H1 (cell line): ENCODE results near the gene TRAF3IP1. TPM values are rescaled to one million over a fixed set of nuclear protein-coding genes. Genes with fewer than 3 reads are reported as not detected.
A peak's percentile ranks its signal among the peaks of the same experiment; 100 is the strongest.

Source experiments
- BACH1 ChIP-seq: IDR thresholded peaks from 2 replicates; pipeline ENCODE4 v1.6.1; 2012; ENCODE audit warnings: low read length, improper control_type of control experiment
- POLR2A ChIP-seq, 2 experiments: IDR thresholded peaks; 1 replicate in 1 of 2; 2 replicates in 1 of 2; pipeline ENCODE4 v1.6.1; 2011; ENCODE audit warnings: low read depth in 2 of 2, low read length in 2 of 2, mild to moderate bottlenecking in 2 of 2; ENCODE audit errors: control extremely low read depth in 1 of 2
- POU5F1 ChIP-seq: IDR thresholded peaks from 2 replicates; pipeline ENCODE4 v1.6.1; 2011; ENCODE audit warnings: low read depth, mild to moderate bottlenecking, low read length, moderate library complexity
- RBBP5 ChIP-seq: IDR thresholded peaks from 2 replicates; pipeline ENCODE4 v1.7.1; 2012; ENCODE audit warnings: low read depth, mild to moderate bottlenecking, inconsistent platforms, low read length, moderate library complexity, borderline replicate concordance
- SP2 ChIP-seq: IDR thresholded peaks from 2 replicates; pipeline ENCODE4 v1.6.1; 2012; ENCODE audit warnings: mild to moderate bottlenecking, low read length, inconsistent platforms
- polyA plus RNA-seq, 7 experiments: library from polyadenylated mRNA; depleted of rRNA in 3 of 7; stranded (reverse) in 5 of 7; unstranded in 2 of 7; fragments of >200 nt in 5 of 7; fragments of 200-250 nt in 2 of 7; gene quantifications; 1 replicate in 5 of 7; 2 replicates in 1 of 7; 4 replicates in 1 of 7; pipeline versions ENCODE4 v1.2.1 to v1.2.3, GENCODE V29; 2011 to 2013; ENCODE audit warnings: missing spikeins in 2 of 7, mixed read lengths in 2 of 7
- total RNA-seq: library from RNA; stranded (reverse); fragmentation: NEBNext Ultra II Directional; extraction: Animal tissue kit (Norgen Biotek cat#: 25700); gene quantifications from 2 replicates; pipeline ENCODE4 v1.2.1, GENCODE V29; 2021
- TF ChIP-seq, protein P1 (sequence below): fragments of 300-600 bp; sonication (generic); IDR thresholded peaks from 2 replicates; pipeline ENCODE4 v1.7.1; 2012; ENCODE audit warnings: low read length, moderate library complexity, mild to moderate bottlenecking, inconsistent platforms; ENCODE audit not compliant: insufficient replicate concordance
- TF ChIP-seq, protein P2 (sequence below): IDR thresholded peaks from 2 replicates; pipeline ENCODE4 v1.6.1; 2012; ENCODE audit warnings: low read length, inconsistent platforms
- TF ChIP-seq, protein P3 (sequence below): IDR thresholded peaks from 2 replicates; pipeline ENCODE4 v1.6.1; 2011; ENCODE audit warnings: low read depth, mild to moderate bottlenecking, low read length; ENCODE audit not compliant: insufficient read depth

The TRAF3IP1 gene
- total and polyA plus RNA-seq, 2 of the 8 experiments (the other 6 are each of a cell fraction or from before 2014, with no cell fraction given) = 2.3 to 17.5 TPM

DNA sequence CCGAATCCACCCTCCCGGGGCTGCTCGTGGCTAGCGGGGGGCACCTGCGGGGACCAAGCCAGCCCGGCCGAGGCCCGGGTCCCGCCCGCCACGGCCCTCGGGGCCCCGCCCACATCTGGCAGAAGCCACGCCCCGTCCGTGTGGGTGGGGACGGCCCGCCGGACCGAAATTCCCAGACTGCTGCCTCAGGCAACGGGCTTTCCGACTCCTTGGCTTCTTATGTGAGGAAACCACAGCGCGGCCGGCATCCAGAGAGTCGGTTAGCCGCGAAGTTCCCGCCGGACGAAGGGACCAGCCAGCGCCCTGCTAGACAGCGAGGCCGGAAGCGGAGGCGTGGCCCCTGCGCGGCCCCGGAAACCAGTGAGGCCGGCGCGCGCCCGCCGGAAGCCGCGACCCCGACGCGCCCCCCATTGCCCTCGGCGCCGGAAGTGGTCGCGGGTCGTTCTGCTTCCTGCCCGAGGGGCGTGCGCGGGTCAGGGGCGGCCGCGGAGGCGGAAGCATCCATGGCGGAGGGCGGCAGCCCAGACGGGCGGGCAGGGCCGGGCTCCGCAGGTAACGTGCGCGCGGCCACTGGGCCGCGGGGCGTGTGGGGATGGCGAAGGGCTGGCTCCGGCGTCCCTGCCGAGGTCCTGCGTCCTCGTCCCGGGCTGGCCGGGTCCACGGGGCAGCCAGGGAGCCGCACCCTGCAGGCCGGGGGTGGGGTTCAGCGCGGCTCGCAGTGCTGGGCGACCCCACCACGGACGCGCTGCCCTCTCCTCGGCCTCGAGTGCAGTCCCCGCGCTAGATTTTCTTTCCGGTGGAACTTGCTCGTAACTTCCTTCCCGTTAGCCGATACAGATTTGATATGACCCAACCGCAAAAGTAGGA lies 106.5 kb downstream of the TRAF3IP1 start, which contains the start of gene ASB1 (continued):
- TF ChIP-seq, protein P1, sequence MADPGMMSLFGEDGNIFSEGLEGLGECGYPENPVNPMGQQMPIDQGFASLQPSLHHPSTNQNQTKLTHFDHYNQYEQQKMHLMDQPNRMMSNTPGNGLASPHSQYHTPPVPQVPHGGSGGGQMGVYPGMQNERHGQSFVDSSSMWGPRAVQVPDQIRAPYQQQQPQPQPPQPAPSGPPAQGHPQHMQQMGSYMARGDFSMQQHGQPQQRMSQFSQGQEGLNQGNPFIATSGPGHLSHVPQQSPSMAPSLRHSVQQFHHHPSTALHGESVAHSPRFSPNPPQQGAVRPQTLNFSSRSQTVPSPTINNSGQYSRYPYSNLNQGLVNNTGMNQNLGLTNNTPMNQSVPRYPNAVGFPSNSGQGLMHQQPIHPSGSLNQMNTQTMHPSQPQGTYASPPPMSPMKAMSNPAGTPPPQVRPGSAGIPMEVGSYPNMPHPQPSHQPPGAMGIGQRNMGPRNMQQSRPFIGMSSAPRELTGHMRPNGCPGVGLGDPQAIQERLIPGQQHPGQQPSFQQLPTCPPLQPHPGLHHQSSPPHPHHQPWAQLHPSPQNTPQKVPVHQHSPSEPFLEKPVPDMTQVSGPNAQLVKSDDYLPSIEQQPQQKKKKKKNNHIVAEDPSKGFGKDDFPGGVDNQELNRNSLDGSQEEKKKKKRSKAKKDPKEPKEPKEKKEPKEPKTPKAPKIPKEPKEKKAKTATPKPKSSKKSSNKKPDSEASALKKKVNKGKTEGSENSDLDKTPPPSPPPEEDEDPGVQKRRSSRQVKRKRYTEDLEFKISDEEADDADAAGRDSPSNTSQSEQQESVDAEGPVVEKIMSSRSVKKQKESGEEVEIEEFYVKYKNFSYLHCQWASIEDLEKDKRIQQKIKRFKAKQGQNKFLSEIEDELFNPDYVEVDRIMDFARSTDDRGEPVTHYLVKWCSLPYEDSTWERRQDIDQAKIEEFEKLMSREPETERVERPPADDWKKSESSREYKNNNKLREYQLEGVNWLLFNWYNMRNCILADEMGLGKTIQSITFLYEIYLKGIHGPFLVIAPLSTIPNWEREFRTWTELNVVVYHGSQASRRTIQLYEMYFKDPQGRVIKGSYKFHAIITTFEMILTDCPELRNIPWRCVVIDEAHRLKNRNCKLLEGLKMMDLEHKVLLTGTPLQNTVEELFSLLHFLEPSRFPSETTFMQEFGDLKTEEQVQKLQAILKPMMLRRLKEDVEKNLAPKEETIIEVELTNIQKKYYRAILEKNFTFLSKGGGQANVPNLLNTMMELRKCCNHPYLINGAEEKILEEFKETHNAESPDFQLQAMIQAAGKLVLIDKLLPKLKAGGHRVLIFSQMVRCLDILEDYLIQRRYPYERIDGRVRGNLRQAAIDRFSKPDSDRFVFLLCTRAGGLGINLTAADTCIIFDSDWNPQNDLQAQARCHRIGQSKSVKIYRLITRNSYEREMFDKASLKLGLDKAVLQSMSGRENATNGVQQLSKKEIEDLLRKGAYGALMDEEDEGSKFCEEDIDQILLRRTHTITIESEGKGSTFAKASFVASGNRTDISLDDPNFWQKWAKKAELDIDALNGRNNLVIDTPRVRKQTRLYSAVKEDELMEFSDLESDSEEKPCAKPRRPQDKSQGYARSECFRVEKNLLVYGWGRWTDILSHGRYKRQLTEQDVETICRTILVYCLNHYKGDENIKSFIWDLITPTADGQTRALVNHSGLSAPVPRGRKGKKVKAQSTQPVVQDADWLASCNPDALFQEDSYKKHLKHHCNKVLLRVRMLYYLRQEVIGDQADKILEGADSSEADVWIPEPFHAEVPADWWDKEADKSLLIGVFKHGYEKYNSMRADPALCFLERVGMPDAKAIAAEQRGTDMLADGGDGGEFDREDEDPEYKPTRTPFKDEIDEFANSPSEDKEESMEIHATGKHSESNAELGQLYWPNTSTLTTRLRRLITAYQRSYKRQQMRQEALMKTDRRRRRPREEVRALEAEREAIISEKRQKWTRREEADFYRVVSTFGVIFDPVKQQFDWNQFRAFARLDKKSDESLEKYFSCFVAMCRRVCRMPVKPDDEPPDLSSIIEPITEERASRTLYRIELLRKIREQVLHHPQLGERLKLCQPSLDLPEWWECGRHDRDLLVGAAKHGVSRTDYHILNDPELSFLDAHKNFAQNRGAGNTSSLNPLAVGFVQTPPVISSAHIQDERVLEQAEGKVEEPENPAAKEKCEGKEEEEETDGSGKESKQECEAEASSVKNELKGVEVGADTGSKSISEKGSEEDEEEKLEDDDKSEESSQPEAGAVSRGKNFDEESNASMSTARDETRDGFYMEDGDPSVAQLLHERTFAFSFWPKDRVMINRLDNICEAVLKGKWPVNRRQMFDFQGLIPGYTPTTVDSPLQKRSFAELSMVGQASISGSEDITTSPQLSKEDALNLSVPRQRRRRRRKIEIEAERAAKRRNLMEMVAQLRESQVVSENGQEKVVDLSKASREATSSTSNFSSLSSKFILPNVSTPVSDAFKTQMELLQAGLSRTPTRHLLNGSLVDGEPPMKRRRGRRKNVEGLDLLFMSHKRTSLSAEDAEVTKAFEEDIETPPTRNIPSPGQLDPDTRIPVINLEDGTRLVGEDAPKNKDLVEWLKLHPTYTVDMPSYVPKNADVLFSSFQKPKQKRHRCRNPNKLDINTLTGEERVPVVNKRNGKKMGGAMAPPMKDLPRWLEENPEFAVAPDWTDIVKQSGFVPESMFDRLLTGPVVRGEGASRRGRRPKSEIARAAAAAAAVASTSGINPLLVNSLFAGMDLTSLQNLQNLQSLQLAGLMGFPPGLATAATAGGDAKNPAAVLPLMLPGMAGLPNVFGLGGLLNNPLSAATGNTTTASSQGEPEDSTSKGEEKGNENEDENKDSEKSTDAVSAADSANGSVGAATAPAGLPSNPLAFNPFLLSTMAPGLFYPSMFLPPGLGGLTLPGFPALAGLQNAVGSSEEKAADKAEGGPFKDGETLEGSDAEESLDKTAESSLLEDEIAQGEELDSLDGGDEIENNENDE = no peak
- TF ChIP-seq, protein P2, sequence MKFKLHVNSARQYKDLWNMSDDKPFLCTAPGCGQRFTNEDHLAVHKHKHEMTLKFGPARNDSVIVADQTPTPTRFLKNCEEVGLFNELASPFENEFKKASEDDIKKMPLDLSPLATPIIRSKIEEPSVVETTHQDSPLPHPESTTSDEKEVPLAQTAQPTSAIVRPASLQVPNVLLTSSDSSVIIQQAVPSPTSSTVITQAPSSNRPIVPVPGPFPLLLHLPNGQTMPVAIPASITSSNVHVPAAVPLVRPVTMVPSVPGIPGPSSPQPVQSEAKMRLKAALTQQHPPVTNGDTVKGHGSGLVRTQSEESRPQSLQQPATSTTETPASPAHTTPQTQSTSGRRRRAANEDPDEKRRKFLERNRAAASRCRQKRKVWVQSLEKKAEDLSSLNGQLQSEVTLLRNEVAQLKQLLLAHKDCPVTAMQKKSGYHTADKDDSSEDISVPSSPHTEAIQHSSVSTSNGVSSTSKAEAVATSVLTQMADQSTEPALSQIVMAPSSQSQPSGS = no peak
- TF ChIP-seq RBBP5 (peak; percentile 95; the same call in 1 of the 2 replicates), POLR2A (IDR thresholded peaks at IDR 0.05; ENCODE audit: control extremely low read depth in 1 of 2, low read depth in 2 of 2, low read length in 2 of 2) (peak in 1 of 2 experiments; percentile 74; a peak in 2 of 3 replicates), SP2 (no peak), POU5F1 (no peak), BACH1 (no peak)
- TF ChIP-seq, protein P3, sequence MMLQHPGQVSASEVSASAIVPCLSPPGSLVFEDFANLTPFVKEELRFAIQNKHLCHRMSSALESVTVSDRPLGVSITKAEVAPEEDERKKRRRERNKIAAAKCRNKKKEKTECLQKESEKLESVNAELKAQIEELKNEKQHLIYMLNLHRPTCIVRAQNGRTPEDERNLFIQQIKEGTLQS = no peak
